Activated T-cell treated with anti-CD3 and anti-CD28 coated beads for 24 hours (primary cell): ENCODE data around the gene SPRED1.

Experiments used
- DNase-seq: peaks from one replicate; pipeline ENCODE4 v3.0.0-alpha.2; 2020; ENCODE audit warnings: low read depth

The SPRED1 gene

DNA sequence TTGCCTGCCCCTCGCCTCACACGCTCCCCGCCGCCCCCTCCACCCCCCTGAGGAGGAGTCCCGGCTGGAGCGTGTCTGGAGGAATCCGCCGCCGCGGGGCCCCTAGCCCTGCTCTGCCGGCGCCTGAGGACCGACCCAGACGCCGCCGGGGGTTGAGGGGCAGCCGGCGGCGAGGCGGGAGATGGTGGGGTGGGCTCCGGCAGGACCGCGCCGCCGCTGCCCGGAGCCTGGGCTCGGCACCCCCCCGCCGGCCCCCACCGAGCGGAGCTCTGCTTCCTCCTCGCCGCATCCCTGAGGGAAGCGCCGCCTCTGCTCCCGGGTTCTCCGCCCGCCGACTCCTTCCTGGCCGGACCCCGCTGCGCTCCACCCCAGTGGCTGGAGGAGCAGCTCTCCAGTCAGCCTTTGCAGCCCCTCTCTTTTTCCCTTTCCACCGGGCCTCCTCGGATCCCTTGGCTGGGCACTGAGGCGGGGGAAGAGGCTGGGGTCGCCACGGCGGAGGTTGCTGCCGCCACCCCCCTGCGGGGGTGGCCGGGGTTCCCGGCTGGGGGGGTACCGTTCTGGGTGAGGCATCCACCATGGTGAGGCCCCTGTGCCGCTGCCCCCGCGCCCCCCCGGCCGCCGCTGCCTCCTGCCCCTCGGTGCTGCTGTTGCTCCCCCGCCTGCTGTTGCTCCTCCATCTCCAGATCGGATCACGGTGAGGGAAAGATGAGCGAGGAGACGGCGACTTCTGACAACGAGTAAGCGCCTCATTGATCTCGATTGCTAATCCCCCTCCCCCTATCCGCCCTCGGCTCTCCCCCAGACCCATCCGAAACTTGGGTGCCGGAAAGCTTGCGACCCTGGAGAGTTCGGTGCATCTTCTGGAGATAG is at the start of gene SPRED1:
TSS of gene SPRED1 (plus strand) at position 356 of the 870 bp plus-strand sequence. CDS start at position 706, 350 bp downstream.
- DNase-seq = no peak

DNA sequence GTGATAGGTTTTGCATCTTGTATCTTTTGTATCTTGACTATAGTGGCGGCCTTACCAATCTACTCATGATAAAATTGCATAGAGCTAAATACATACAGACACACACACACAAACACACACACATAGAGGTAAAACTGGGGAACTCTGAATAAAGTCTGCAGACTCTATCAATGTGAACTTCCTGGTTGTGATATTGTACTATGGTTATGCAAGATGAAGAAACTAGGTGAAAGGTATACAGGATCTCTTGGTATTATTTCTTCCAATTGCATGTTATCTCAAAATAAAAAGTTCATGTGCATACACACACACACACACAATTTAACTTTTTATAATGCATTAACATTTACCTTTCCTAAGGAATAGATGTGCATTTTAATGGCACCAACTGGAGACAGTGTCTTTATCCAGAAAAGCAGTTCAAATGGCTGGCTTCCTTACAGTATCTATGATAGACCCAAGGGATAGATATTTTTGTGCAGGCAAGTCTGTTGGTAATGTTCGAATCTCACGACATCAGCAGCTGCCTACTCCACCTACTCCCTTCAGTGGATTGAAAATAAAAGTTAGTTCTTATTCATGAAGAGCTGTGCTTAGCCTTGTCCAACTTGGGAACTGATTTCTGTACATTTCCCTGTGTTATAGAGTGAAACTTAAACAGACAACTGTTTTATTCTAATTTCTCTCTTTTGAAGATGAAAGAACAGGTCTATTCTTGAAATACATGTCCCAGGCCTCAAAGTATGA is 46.9 kb upstream of the SPRED1 start:
- no peak for DNase-seq

DNA sequence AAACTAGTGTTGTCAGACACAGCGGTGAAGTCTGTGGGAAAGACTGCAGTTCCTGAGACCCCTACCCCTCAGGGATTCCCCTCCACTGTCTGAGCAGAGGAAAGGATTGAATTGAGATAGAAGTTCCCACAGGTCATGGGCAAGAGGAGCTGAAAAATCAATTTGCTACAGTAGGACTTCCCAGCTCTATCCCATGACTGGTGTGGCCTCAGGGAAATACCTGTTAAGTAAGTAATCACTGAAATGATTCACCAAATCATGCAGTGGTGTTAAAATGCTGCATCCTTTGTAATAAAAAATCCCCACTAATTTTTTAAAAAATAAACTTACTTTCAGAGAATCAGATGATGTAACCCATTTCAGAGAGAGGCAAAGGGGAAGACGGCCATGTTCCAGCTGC is 45.0 kb upstream of the SPRED1 start:
- DNase-seq = no peak

DNA sequence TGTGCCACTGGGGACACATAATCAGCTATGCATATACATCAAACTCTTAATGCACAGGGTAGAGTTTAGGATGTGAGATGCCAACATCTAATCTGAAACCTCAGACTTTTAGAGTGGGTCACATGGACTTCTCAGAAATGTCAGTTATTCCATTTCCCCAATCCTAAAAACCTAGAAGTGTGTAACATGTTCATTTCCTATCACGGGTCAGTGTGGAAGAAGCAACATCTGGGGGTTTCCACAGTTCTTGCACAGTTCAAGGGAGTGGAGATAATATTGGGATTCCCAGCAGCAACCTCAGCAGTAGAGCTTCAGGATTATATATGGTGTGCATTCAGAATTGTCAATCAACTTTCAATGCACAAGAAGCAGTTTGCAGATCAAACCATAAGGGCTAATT is 44.4 kb upstream of the SPRED1 start:
- DNase-seq = no peak

DNA sequence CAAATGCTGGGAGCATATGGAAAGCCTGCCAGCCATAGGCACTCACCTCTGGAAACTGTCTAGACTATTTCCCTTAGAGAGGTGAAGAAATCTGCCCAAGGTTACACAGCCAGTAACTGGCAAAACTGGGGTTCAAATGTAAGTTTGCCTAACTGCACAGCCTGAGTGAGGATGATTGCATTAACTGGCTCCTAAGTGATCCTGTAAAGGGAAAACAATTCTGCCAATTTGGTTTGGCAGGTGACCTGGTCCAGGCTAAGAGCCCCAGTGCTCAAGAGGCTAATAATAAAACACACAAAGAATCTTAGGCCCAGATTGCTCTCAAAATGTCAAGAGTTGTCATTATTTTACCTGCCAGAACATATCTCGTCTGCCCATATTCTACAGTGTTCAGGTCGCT is 43.9 kb upstream of the SPRED1 start:
- DNase-seq = no peak

DNA sequence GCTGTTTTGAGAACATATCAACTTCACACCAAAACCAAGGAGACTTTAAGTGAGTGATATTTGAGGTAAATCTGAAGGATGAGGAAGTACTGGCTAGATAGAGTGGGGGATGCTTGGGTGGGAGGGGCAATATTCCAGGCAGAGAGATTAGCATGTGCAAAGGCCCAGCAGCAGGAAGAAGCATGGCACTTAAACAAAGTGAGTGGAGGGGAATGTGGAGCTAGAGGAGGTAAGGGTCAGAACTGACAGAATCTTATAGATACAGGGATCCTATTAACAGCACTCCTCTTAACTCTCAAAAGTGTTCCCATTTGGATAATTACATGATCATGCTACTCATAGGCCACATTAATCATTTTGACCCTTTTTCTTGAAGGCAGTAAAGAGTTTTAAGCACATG is 41.4 kb upstream of the SPRED1 start:
- DNase-seq = no peak

DNA sequence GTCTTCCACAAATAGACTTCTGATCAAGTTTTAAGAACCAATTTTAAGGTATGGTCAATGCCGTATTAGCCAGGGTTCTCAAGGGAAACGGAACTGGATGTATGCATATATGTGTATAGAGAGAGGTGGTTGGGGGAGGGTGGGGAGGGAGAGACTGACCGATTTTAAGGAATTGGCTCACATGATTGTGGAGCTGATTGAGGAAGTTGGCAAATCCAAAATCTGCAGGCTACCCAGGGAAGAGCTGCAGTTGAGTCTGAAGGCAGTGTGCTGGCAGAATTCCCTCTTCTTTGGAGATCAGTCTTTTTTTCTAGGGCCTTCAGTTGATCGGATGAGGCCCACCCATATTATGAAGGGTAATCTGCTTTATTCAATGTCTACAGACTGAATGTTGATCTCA is 40.8 kb upstream of the SPRED1 start:
- DNase-seq = no peak

DNA sequence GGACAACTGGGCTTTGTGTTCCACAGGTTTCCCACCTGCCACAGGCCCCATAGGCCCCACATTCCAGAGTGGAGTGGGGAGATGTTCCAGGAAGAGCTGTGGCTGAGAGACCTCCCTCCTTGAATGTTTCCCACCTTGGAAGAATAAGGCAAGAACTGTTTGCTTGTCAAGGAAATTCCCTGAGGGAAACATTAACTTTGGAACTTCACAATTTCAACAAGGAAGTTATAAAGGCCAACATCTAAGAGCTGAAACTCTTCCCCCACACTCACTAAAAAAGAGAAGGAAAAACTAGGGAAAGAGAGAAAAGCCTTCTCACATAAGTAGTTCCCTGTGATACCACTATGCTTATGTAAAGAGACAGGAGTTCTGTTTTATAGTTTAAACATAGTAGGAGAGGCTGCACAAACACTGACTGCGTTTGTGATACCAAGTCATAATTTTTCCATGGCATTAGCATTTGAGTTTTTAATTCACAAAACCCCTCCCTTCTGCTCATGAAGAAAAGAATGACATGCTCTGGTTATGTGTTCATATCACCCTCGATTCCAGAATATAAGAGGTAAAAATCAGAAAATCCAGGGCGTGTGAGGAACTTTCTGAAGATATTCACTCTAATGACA is 39.8 kb upstream of the SPRED1 start:
- DNase-seq = no peak

DNA sequence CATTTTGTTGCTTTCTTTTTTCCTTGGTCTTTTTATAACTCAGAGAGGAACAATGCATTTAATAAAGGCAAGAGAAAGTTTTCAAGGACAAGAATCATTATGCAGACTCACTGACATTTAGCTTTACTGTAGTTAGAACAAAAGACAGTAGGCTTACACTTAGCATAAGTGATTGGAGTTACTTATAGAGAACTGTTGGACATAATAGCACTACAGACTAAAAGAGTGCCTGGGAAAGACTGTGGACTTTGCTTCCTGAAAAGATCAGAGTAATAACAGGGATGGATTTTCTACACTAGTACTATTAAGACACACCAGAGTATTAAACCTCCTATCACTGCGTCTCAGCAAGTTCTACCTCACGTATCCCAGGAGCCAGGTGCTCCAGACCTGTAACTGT is 39.3 kb upstream of the SPRED1 start:
- DNase-seq = no peak

DNA sequence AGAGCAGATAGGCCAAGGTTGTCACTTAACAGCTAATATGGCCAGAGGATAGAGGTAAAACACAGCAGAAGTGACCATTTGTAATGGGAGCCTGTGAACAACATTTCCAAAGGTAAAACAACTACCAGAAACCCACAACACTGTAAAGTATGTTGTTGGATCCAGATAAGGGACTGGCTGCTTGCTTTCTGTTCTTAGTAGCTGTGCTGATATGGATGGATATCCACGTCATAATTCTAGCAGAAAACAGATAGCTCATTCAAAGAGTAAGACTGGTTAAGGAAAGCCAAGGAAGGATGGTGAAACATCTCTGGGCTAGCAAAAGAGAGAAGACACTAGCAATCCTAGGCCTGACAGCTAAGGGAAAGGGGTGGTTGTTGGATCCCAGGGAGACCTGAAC is 36.9 kb upstream of the SPRED1 start:
- DNase-seq = no peak

DNA sequence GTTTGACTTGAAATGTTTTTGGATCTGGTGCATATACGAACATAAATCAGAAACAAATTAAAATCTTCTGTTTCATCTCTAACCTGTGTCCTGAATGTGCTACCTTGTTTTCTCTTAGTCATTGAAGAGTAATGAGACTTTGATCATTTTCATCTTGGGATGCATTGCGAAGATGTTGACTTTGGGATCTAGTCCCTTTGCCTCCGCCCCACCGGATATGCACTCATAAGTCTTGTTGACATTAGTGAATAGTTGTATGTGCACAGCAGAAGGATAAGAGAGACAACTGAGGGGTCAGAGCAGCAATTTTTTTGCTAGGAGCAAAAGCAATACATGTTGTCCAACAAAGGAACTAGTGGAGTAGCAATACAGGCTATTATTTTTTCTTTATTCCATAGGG is 35.9 kb upstream of the SPRED1 start:
- DNase-seq = no peak

DNA sequence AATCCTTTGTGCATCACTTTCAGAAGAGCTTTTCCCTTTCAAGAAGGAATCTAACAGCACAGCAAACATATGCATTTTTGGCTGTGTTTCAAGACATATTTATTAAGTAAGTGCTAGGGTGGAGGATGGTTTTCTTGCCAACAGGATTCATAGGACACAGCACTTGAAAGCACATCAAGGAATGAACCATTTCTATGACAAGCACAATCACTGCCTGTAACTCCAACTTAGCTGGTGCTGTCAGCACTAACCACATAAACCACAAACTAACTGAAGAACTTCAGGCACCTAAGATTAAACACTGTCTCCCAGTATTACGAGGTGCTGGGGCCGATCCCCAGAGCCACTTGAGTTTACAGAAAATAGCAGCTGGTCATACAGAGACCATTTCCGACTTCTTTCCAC is 35.4 kb upstream of the SPRED1 start:
- no peak for DNase-seq

DNA sequence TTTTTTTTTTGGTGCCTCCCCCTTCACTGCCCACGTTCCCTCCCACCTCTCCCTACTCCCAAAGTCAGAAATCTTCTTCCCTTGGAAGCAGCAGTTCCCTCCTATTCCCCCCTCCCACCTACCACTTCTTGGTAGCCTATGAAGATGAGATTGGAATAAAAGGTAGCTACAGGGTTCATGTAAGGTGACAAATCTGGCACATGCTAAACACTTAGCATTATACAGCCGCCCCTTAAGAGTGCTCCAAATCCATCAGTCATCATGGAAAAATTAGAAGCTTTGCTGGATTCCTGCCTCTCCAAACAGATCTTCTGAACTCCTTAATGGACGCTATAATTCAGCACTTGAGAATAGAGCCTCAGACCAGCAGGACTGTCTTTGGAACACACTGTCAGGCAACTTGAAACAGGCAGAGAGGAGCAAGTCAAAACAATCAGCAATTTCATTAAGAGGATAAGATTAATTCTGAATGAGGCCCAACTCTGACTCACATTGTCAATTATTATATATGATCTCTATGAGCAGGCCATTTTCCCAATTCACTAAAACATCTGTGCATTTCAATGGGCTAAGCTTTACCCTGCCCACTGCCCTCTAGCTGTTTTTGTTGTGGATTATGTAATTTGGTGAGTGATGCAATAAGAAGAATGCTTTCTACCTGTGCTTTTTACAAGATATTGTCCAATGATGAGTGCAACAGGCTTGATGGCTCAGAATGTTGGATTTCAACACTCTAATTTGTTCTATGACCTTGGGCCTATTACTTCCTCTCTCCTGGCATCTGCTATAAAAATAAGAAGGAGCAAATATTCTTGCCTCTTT is 34.6 kb upstream of the SPRED1 start:
- DNase-seq = no peak

DNA sequence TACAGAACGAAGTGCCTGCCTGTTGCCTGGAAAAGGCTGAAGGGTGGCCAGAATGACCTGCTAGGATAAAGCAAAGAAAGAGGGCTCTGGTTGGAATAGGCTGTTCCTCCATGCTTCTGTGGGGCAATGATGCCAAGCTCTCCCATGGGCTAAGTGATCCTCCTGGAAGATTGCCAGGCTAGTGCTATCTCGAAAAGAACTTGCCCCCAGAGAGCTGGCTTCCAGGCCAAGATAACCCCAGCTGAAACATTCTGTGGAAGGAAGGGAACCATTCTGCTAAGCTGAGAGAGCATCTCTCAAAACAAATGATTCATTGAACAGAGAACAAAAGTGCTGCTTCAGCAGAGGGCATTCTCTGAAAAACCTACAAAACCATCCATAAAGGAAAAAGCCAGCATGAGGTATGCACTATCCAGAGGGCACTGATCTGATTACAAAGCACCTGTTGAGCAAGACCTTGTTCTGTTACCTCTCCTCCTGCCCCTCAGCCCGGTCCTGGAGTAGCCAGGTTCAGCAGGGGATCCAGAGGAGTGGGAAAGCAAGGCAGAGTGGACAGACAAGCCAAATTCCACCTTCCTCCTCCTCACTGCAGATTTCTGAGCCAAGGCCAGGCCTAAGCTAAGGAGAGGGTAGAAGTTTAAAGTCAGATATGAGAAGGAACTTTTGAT is 31.9 kb upstream of the SPRED1 start:
- DNase-seq = no peak

DNA sequence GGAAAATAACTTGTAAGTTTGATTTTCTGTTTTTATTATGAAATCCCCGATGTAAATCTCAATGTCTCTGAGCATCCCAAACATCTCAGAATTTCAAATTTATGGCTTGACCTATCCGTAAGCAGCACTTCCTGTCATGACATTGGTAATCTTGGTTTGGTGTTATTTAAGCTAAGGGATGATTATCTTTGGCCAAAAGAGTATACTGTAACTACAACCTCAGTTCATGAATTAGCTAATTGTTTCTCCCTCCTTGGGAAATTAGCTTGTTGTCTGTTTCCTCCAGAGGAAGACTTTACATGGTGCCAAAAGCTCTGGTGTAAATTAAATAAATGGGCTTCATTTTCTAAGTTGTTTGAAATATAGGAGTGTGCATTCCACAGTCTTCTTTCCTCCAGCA is 28.1 kb upstream of the SPRED1 start:
- DNase-seq = no peak

DNA sequence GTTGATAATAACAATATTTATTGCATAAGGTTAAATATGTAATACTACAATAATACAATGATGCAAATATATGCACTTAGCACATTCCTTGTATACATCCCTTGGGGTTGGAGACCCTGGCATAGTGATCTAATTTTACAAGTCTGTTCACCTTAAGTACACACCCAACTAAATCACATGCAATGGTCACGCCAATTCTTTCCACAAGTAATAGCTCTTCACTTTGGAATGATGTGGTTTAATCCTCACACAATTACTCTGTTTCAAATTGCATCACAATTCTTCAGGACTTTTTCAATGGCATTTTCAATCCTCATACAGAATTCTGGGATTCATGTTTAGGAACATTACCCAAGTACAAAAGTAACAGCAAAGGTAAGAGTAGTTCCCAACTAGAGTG is 27.3 kb upstream of the SPRED1 start:
- no peak for DNase-seq

DNA sequence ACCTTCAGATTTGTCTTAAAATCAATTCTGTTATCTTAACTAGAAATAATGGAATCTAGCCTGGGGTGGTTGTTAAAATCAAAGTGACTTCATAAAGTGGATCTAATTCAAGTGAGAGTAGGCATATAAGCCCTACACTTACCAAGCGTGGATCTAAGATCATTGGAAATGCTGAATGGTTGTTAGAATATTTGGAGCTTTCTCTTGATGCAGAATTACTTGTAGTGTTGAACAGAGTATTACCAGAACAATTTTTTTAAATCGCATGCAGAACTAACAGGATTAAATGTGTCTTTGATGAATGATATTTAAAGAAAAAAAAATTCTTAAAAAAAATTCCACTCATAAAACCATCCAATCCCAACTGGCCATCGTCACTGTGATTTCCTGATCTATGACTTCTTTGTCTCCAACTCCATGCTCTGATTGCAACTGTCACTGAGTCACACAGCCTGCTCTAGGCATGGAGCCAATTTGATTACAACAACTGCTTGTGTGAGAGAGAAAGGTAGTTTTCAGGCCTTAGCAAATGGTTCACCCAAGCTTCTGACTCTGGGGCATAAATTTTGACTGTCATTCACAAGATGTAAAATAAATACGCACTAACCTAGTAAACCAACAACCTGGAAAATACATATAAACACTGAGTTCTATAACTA is 25.9 kb upstream of the SPRED1 start:
- no peak for DNase-seq

DNA sequence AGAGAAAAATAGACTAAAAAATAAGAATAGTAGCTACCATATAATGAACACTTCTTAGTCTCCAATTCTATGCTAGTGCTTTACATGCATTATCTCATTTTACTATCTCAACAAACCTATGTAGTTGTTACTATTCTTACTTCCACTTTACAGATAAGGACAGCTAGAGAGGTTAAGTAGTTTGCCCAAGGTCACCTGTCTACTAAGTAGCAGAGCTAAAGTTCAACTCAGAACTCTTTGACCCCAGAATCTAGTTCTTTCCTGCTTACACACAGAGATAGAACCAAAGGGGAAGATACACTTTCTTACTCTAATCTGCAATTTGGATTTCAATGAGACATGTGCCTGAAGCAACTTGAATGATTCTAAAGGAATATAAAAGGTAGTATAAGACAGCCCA is 24.7 kb upstream of the SPRED1 start:
- no peak for DNase-seq

DNA sequence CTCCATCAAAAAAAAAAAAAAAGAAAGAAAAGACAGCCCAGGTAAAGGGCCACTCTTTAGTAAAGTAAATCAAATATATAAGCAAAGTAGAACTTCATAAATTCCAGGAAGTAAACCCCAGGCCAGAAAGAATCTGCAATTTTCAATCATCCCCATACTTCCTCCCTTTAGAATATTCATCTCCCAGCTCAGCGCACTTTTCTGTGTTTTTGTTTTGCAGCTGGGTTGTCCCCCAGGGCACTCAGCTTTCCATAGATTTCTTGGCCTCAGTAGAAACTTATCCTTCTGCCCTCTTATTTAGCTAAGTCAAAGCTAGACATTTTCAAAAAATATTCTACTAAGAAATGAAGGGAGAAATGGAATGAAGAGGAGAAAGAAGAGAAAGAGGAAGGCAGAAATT is 24.0 kb upstream of the SPRED1 start:
- DNase-seq = no peak

DNA sequence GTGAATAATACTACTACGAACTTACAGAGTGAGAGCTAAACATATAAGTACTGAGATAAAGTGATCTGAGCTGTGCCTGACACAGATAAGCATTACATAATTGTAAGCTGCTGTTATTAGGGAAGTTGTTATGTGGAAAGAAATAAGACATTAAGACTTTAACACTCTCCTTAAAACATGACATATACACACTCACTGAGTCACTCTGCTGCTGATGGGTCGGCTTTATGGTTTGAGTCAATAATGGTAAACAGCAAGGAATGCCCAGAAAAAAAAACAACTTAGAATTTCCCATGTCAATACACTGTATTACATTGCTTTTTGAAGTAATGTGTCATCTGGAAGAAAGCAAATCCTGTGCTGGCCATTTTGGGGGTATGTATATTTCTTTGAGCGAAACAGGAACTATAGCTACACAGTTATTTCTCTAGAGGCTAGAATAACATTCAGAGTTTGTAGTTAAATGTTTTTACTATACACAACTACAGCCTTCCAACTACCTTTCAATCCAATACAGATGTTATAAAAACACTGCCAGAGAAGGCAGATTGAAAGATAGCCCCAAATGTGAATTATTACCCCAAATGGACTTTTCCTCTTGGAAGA is 22.8 kb upstream of the SPRED1 start:
- DNase-seq = no peak

DNA sequence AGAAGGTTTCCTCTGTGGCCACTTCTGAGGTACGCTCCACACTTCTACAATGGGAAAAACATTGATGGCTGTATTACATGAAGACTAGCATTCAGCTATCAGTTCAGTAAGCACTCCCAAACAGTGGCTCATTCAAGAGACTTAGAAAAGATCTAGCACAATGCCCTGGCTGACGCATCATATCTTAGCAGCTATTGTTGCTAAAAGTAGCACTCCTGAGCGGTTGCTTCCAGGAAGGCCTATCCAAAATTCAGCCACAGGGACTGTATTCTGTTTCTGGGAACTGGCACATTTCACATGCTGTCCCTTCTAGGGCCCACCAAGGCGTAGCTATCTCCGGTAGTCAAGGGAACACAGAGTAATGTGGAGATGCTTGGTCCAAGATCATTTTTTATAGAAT is 21.2 kb upstream of the SPRED1 start:
- no peak for DNase-seq
